MM.1S (cell line): ENCODE data around the gene DFFA.

ENCODE experiments used
- EZH2 ChIP-seq: fragments of 300-600 bp; sonication (generic); optimal IDR thresholded peaks from 2 replicates; pipeline ENCODE3; 2017; ENCODE audit warnings: low read depth, mild to moderate bottlenecking, antibody characterized with exemption, low read length, mixed read lengths
- TF ChIP-seq, protein P1 (sequence below): fragments of 300-600 bp; sonication (generic); IDR thresholded peaks from 2 replicates; pipeline ENCODE4 v1.5.1; 2016; ENCODE audit warnings: antibody characterized with exemption, low read length, mixed read lengths

- TF ChIP-seq, protein P1, sequence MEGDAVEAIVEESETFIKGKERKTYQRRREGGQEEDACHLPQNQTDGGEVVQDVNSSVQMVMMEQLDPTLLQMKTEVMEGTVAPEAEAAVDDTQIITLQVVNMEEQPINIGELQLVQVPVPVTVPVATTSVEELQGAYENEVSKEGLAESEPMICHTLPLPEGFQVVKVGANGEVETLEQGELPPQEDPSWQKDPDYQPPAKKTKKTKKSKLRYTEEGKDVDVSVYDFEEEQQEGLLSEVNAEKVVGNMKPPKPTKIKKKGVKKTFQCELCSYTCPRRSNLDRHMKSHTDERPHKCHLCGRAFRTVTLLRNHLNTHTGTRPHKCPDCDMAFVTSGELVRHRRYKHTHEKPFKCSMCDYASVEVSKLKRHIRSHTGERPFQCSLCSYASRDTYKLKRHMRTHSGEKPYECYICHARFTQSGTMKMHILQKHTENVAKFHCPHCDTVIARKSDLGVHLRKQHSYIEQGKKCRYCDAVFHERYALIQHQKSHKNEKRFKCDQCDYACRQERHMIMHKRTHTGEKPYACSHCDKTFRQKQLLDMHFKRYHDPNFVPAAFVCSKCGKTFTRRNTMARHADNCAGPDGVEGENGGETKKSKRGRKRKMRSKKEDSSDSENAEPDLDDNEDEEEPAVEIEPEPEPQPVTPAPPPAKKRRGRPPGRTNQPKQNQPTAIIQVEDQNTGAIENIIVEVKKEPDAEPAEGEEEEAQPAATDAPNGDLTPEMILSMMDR, result no peak
- no peak for TF ChIP-seq EZH2
Observed at GRCh38 chr1:10474613-10475507, 2.5 kb upstream of the DFFA start, which contains the start of gene PEX14.
